GM23338 (cell line): Measurements from ENCODE around the gene PNLIPRP2.

Experiments used
- CREB1 ChIP-seq: fragments of 250-450 bp; sonication (Bioruptor Pico); IDR thresholded peaks from 2 replicates; pipeline ENCODE4 v1.5.0; 2020; ENCODE audit warnings: low read depth, mild to moderate bottlenecking, moderate library complexity
- CTCF ChIP-seq, 2 experiments: fragments of 200-600 bp in 1 of 2; sonication (generic) in 1 of 2; conservative IDR thresholded peaks; 2 replicates each; pipeline versions ENCODE4 v1.5.1 to v1.6.1; 2016 to 2017; ENCODE audit warnings: antibody characterized with exemption in 2 of 2, low read depth in 2 of 2, mild to moderate bottlenecking in 2 of 2, moderate library complexity in 1 of 2
- EZH2 ChIP-seq: fragments of 200-600 bp; sonication (generic); IDR thresholded peaks from one replicate; pipeline ENCODE4 v1.8.0; 2017; ENCODE audit warnings: antibody characterized with exemption, mild to moderate bottlenecking, low read depth; ENCODE audit not compliant: unreplicated experiment
- EZH2phosphoT487 ChIP-seq: fragments of 200-600 bp; sonication (generic); IDR thresholded peaks from one replicate; pipeline ENCODE4 v1.8.1; 2018; ENCODE audit warnings: antibody characterized with exemption; ENCODE audit not compliant: unreplicated experiment
- REST ChIP-seq: IDR thresholded peaks from one replicate; pipeline ENCODE4 v1.6.1; 2018; ENCODE audit warnings: antibody characterized with exemption; ENCODE audit not compliant: unreplicated experiment

GRCh38 chr10:116588995-116589394 is 31.8 kb upstream of the PNLIPRP2 start:
- TF ChIP-seq CTCF (conservative IDR thresholded peaks at IDR 0.05; ENCODE audit: low read depth in 2 of 2) = no peak
- no peak for TF ChIP-seq EZH2phosphoT487
- TF ChIP-seq REST = no peak
- no peak for TF ChIP-seq EZH2
- TF ChIP-seq CREB1 (CRISPR knock-in tag) = no peak
